Common myeloid progenitor, CD34-positive (primary cell): ENCODE results near the gene CCNK.

Experiments
- CTCF ChIA-PET: fragments of 350-600 bp; sonication (Branson Sonifier 250); formaldehyde crosslinking; loops from one replicate; lab custom pipeline; 2021; ENCODE audit warnings: antibody characterized with exemption; lab: Charles Lee
- POLR2A ChIA-PET: fragments of 350-600 bp; sonication (Branson Sonifier 250); formaldehyde crosslinking; loops from one replicate; lab custom pipeline; 2021; ENCODE audit warnings: antibody characterized with exemption; lab: Charles Lee
- DNase-seq, 3 donors: peaks; one replicate each; pipeline versions ENCODE4 v3.0.0 to v3.0.0-alpha.2; 2013
- H3K27ac ChIP-seq, 2 experiments: 1 replicate in 1 of 2; 2 replicates in 1 of 2; pipeline ENCODE4 v1.7.0; 2013; ENCODE audit warnings: inconsistent platforms in 2 of 2, low read length in 2 of 2, mild to moderate bottlenecking in 2 of 2, low read depth in 1 of 2, moderate library complexity in 1 of 2; ENCODE audit not compliant: severe bottlenecking in 2 of 2, insufficient read depth in 1 of 2, poor library complexity in 1 of 2
- H3K27me3 ChIP-seq, 5 experiments: replicated peaks in 2 of 5; 1 replicate in 3 of 5; 2 replicates in 2 of 5; pipeline versions ENCODE4 v1.6.1 to v1.7.0; 2013; ENCODE audit warnings: low read length in 4 of 5, mild to moderate bottlenecking in 2 of 5, moderate library complexity in 2 of 5, inconsistent platforms in 1 of 5; ENCODE audit not compliant: insufficient read depth in 5 of 5, control insufficient read depth in 4 of 5
- H3K36me3 ChIP-seq, 4 experiments: 1 replicate in 2 of 4; 2 replicates in 2 of 4; pipeline versions ENCODE4 v1.6.1 to v1.7.0; 2013; ENCODE audit warnings: low read length in 3 of 4, control low read depth in 1 of 4, mild to moderate bottlenecking in 1 of 4; ENCODE audit not compliant: control insufficient read depth in 4 of 4, insufficient read depth in 4 of 4
- H3K4me1 ChIP-seq, 4 experiments: 1 replicate in 3 of 4; 2 replicates in 1 of 4; pipeline versions ENCODE4 v1.6.1 to v1.7.1; 2013; ENCODE audit warnings: low read length in 3 of 4, mild to moderate bottlenecking in 3 of 4, control low read depth in 1 of 4, inconsistent platforms in 1 of 4, moderate library complexity in 1 of 4; ENCODE audit not compliant: control insufficient read depth in 4 of 4, insufficient read depth in 4 of 4; ENCODE audit errors: control extremely low read depth in 1 of 4
- H3K4me3 ChIP-seq, 7 experiments: 1 replicate in 4 of 7; 2 replicates in 3 of 7; pipeline versions ENCODE4 v1.5.1 to v1.7.0; 2013; ENCODE audit warnings: mild to moderate bottlenecking in 7 of 7, low read length in 6 of 7, moderate library complexity in 6 of 7, inconsistent platforms in 2 of 7, low read depth in 2 of 7, control low read depth in 1 of 7; ENCODE audit not compliant: insufficient read depth in 4 of 7, control insufficient read depth in 1 of 7; ENCODE audit errors: extremely low read depth in 1 of 7
- H3K9me3 ChIP-seq, 5 experiments: 1 replicate in 4 of 5; 2 replicates in 1 of 5; pipeline versions ENCODE4 v1.6.1 to v1.7.1; 2013; ENCODE audit warnings: low read length in 4 of 5, mild to moderate bottlenecking in 2 of 5, inconsistent platforms in 1 of 5, low read depth in 1 of 5, moderate library complexity in 1 of 5; ENCODE audit not compliant: control insufficient read depth in 4 of 5, insufficient read depth in 2 of 5; ENCODE audit errors: control extremely low read depth in 1 of 5
- WGBS: methylation state at CpG from one replicate; pipeline ENCODE4 v1.1.5; 2013; ENCODE audit not compliant: insufficient coverage; 5-methylcytosine and 5-hydroxymethylcytosine counted together

The CCNK gene

DNA sequence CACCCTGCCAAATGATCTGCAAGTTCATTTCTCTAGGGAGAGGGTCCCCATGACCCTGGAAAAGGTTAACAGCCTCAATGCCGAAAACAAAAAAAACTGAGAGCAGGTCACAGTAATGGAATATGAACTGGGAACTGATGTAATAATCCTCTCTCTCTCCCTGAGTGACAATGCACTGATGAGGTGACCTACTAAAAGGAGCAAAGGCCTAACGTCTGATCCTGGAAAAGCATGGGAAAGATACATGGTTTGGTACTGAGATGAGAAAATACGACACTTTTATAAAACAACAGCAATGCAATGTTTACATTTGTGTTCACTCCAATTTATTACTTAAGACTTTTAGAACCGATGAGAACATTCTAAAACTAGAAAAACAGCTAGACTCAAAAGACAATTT lies 28.2 kb upstream of the CCNK start:
- Histone ChIP-seq H3K9me3 (no peaks in the 10 kb centered on the region), H3K4me3 (no peak overlapping the region), H3K36me3 (peaks cover 33 to 82% (median 63%) of the 10 kb centered on the region in 4 experiments), H3K4me1 (no peaks in the 10 kb centered on the region), H3K27me3 (no peaks in the 10 kb centered on the region), H3K27ac (no peak overlapping the region)
- POLR2A ChIA-PET = no interaction called here
- CTCF ChIA-PET = interaction anchor here (1.0 kb wide), 1 partner anchor 10 kb away, joined by 3 read pairs; no protein-coding TSS in a partner anchor
- no peak for DNase-seq
- 100% methylated on average over 2 of the region's 4 CpGs for WGBS

DNA sequence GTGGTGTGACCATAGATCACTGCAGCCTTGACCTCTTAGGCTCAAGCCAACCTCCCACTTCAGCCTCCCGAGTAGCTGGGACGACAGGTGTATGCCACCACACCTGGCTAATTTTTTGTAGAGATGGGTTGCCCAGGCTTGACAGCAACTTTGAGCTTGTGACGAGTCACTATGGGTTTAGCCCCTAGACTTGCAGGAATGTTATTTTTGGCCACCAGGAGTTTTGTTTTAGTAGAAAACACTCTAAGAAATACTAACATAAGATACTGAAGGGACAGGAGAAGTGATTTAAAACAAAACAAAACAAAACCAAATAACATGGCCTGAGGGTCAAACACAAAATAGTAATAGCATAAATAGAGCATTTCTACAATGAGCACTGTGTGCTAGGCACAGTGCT lies 27.0 kb upstream of the CCNK start:
- no peak for DNase-seq
- Histone ChIP-seq H3K27me3 (no peaks in the 10 kb centered on the region), H3K36me3 (peaks cover 27 to 80% (median 56%) of the 10 kb centered on the region in 4 experiments), H3K4me1 (no peaks in the 10 kb centered on the region), H3K27ac (no peak overlapping the region), H3K4me3 (no peak overlapping the region), H3K9me3 (no peaks in the 10 kb centered on the region)
- ChIA-PET CTCF (no interaction called here), POLR2A (interaction anchor here (0.5 kb wide), 1 partner anchor 67 kb away, joined by 3 read pairs; no protein-coding TSS in a partner anchor)
- 100% methylated on average over 2 of the region's 3 CpGs for WGBS

GRCh38 chr14:99459481-99460100 lies 21.6 kb upstream of the CCNK start:
- no peak for DNase-seq
- H3K9me3 ChIP-seq = no peaks in the 10 kb centered on the region
- H3K27ac ChIP-seq = no peak overlapping the region
- H3K27me3 ChIP-seq = no peaks in the 10 kb centered on the region
- WGBS = 100% methylated on average over 2 of the region's 5 CpGs
- no peak overlapping the region for H3K4me3 ChIP-seq
- CTCF ChIA-PET = interaction anchor here (1.0 kb wide), 1 partner anchor 18 kb away, joined by 3 read pairs; no protein-coding TSS in a partner anchor
- peaks cover 27 to 84% (median 66%) of the 10 kb centered on the region in 4 experiments for H3K36me3 ChIP-seq
- POLR2A ChIA-PET = no interaction called here
- H3K4me1 ChIP-seq = no peaks in the 10 kb centered on the region

DNA sequence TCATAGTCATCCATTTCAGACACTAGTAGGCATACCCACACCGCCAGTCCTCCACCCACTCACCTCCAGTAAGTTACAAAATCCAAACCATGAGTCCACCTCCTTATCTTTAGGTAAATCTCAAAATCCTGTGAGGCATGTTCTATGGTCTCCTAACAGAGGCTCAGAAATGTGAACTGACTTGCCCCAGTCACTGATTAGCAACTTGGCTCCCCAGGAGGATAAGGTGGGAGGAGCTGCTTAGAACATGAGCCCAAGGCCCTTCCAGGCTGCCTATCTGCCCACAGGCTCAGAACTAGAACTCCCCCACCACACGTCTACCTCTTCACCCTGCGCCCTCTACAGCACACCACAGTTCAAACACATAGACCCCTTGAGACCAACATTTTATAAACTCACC lies 20.4 kb upstream of the CCNK start:
- no peak overlapping the region for H3K4me3 ChIP-seq
- H3K4me1 ChIP-seq = no peaks in the 10 kb centered on the region
- WGBS = 93% methylated on average over 3 of the region's 3 CpGs
- peaks cover 32 to 85% (median 68%) of the 10 kb centered on the region in 4 experiments for H3K36me3 ChIP-seq
- ChIA-PET CTCF (no interaction called here), POLR2A (no interaction called here)
- H3K9me3 ChIP-seq = no peaks in the 10 kb centered on the region
- H3K27ac ChIP-seq = no peak overlapping the region
- no peak for DNase-seq
- H3K27me3 ChIP-seq = no peaks in the 10 kb centered on the region

- Histone ChIP-seq H3K36me3 (peaks cover 32 to 78% (median 67%) of the 10 kb centered on the region in 4 experiments), H3K4me1 (no peaks in the 10 kb centered on the region), H3K9me3 (no peaks in the 10 kb centered on the region), H3K4me3 (no peak overlapping the region), H3K27me3 (no peaks in the 10 kb centered on the region), H3K27ac (no peak overlapping the region)
- ChIA-PET CTCF (interaction anchor here (0.7 to 1.3 kb wide), 3 partner anchors 10 to 15 kb away, joined by 3 read pairs; no protein-coding TSS in a partner anchor), POLR2A (no interaction called here)
- WGBS = 100% methylated on average over 2 of the region's 5 CpGs
- DNase-seq = no peak
Observed at GRCh38 chr14:99461411-99462085, 19.7 kb upstream of the CCNK start.

DNA sequence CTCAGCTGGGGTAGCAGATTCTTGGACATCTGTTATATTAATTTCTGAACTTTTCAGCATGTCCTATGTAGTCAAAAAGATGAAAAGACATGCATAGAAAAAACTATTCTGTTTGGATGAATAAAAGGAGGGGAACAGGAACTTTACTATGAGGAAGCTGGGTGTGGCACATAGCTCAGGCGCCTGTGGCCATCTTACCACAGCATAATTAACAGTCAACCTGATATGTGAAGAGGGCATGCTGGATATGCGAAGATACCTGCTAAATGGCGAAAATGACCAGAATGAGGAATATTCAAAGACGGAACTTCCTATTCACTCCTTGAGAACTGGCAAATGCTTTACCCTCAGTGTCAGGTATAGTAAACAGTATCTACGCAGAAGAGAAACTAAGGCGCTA lies 19.0 kb upstream of the CCNK start:
- no peak for DNase-seq
- Histone ChIP-seq H3K4me1 (peaks cover 0 to under 1% (median 0%) of the 10 kb centered on the region in 4 experiments), H3K27me3 (no peaks in the 10 kb centered on the region), H3K27ac (no peak overlapping the region), H3K36me3 (peaks cover 26 to 74% (median 62%) of the 10 kb centered on the region in 4 experiments), H3K9me3 (no peaks in the 10 kb centered on the region), H3K4me3 (no peak overlapping the region)
- CTCF ChIA-PET = interaction anchor here (0.7 to 1.3 kb wide), 5 partner anchors 9 to 15 kb away, joined by 3 read pairs; no protein-coding TSS in a partner anchor
- WGBS = 50% methylated on average over 2 of the region's 6 CpGs
- POLR2A ChIA-PET = no interaction called here

DNA sequence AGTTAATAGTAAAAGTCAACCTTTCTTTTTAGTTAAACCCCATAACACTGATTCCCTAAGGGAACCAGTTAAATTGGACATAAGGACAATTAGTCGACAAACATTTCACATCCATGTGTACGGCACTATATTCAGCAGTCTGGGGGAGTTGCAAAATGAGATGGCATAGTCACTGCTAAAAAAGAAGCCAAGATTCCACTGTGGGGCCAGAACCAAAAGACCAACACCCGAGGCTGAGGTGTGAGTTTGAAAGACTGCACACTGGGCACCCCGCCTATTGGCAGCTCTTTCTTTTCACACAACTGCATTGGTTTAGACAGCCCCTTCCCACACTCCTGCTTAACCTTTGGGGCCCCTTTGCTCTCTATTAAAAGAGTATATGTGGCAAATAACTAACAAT lies 17.2 kb upstream of the CCNK start:
- 100% methylated on average over 2 of the region's 4 CpGs for WGBS
- ChIA-PET POLR2A (no interaction called here), CTCF (interaction anchor here (1.3 kb wide), 1 partner anchor 11 kb away, joined by 3 read pairs; no protein-coding TSS in a partner anchor)
- Histone ChIP-seq H3K9me3 (no peaks in the 10 kb centered on the region), H3K4me3 (no peak overlapping the region), H3K4me1 (peaks cover 0 to 17% (median 10%) of the 10 kb centered on the region in 4 experiments), H3K27ac (no peak overlapping the region), H3K27me3 (no peaks in the 10 kb centered on the region), H3K36me3 (peaks cover 24 to 72% (median 52%) of the 10 kb centered on the region in 4 experiments)
- DNase-seq = no peak
